Measurements from ENCODE around the gene EFHB.

DNA sequence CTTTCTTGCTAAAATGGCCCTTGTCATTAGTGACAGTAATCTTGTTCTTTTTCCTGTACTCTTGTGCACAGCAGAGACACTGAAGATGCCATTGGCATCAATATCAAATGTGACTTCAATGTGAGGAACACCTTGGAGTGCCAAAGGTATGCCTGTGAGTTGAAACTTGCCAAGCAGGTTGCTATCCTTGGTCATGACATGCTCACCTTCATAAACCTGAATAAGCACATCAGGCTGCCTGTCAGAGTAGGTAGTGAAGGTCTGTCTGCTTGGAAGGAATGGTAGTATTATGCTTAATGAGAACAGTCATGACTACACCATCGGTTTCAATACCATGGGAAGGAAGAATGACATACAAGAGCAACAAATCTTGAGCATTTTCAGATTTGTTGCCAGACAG lies 6.6 kb upstream of the EFHB start:
- TF ChIP-seq EP300 (IDR thresholded peaks at IDR 0.05) (no peak), POLR2A (IDR thresholded peaks at IDR 0.05) (no peak), POLR2AphosphoS5 (IDR thresholded peaks at IDR 0.05) (no peak)
- TF ChIP-seq, protein P1, sequence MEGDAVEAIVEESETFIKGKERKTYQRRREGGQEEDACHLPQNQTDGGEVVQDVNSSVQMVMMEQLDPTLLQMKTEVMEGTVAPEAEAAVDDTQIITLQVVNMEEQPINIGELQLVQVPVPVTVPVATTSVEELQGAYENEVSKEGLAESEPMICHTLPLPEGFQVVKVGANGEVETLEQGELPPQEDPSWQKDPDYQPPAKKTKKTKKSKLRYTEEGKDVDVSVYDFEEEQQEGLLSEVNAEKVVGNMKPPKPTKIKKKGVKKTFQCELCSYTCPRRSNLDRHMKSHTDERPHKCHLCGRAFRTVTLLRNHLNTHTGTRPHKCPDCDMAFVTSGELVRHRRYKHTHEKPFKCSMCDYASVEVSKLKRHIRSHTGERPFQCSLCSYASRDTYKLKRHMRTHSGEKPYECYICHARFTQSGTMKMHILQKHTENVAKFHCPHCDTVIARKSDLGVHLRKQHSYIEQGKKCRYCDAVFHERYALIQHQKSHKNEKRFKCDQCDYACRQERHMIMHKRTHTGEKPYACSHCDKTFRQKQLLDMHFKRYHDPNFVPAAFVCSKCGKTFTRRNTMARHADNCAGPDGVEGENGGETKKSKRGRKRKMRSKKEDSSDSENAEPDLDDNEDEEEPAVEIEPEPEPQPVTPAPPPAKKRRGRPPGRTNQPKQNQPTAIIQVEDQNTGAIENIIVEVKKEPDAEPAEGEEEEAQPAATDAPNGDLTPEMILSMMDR (IDR thresholded peaks at IDR 0.05): no peak
